ENCODE results near the gene ARIH2. TPM values are rescaled to one million over a fixed set of nuclear protein-coding genes. Genes with fewer than 3 reads are reported as not detected.

Gene ARIH2
- total RNA-seq, 1 experiment from 2014 or later, result 77.0 TPM

- in situ Hi-C loops (cut with HindIII; ENCODE audit: low pct_unique_long_range_greater_than_20kb, low sequenced_read_pairs) (no loop called here), intact Hi-C loops (cut with micrococcal nuclease; ENCODE audit: unreplicated experiment) (no loop called here)
- H3K27ac ChIP-seq (ENCODE audit: low read length), result no peak overlapping the region
- H3K9me3 ChIP-seq (ENCODE audit: control insufficient read depth, insufficient read depth, low read depth, low read length), result no peaks in the 10 kb centered on the region
- ATAC-seq (no peak), DNase-seq (ENCODE audit: low read depth, low spot score) (no peak)
- no peak overlapping the region for H3K4me3 ChIP-seq (ENCODE audit: low read depth in 2 of 2, low read length in 2 of 2)
- no peaks in the 10 kb centered on the region for H3K27me3 ChIP-seq (ENCODE audit: control insufficient read depth, insufficient read depth, low read length)
- BruUV-seq (replicated peaks), result no TSS peak
- TF ChIP-seq POLR2AphosphoS5 (IDR thresholded peaks at IDR 0.05; ENCODE audit: low read depth, low read length), result no peak
- no peak for TF ChIP-seq CTCF (IDR thresholded peaks at IDR 0.05)
- TF ChIP-seq TCF7L2 (IDR thresholded peaks at IDR 0.05; ENCODE audit: low read depth, low read length), result no peak
- TF ChIP-seq SIN3A (IDR thresholded peaks at IDR 0.05; ENCODE audit: borderline replicate concordance, insufficient read depth, low read depth, low read length), result no peak
- no peak for TF ChIP-seq REST (IDR thresholded peaks at IDR 0.05; ENCODE audit: insufficient read depth in 1 of 2, low read depth in 2 of 2, low read length in 1 of 2)
- CTCF ChIA-PET, result no interaction called here
- POLR2A ChIA-PET, result interaction anchor here (0.6 kb wide), 2 partner anchors 11 to 522 kb away, joined by 3 to 9 read pairs; no protein-coding TSS in a partner anchor
- peaks cover 9% of the 10 kb centered on the region for H3K36me3 ChIP-seq (ENCODE audit: control insufficient read depth, insufficient read depth, low read length)
- peaks cover 17% of the 10 kb centered on the region for H3K4me1 ChIP-seq (ENCODE audit: control insufficient read depth, insufficient read depth, low read length)
Observed at GRCh38 chr3:48930590-48930989, 11.9 kb downstream of the ARIH2 start.

- TF ChIP-seq POLR2AphosphoS5 (IDR thresholded peaks at IDR 0.05; ENCODE audit: low read depth, low read length) (no peak), SIN3A (IDR thresholded peaks at IDR 0.05; ENCODE audit: borderline replicate concordance, insufficient read depth, low read depth, low read length) (no peak), TCF7L2 (IDR thresholded peaks at IDR 0.05; ENCODE audit: low read depth, low read length) (no peak), REST (IDR thresholded peaks at IDR 0.05; ENCODE audit: insufficient read depth in 1 of 2, low read depth in 2 of 2, low read length in 1 of 2) (no peak), CTCF (IDR thresholded peaks at IDR 0.05) (no peak)
- H3K9me3 ChIP-seq (ENCODE audit: control insufficient read depth, insufficient read depth, low read depth, low read length), result no peaks in the 10 kb centered on the region
- POLR2A ChIA-PET, result interaction anchor here (0.7 kb wide), 1 partner anchor 259 kb away, joined by 6 read pairs; no protein-coding TSS in a partner anchor
- in situ Hi-C loops (cut with HindIII; ENCODE audit: low pct_unique_long_range_greater_than_20kb, low sequenced_read_pairs) (no loop called here), intact Hi-C loops (cut with micrococcal nuclease; ENCODE audit: unreplicated experiment) (no loop called here)
- peaks cover 9% of the 10 kb centered on the region for H3K36me3 ChIP-seq (ENCODE audit: control insufficient read depth, insufficient read depth, low read length)
- H3K27me3 ChIP-seq (ENCODE audit: control insufficient read depth, insufficient read depth, low read length), result no peaks in the 10 kb centered on the region
- CTCF ChIA-PET, result interaction anchor here (0.6 kb wide), 1 partner anchor 42 kb away, joined by 3 read pairs; no protein-coding TSS in a partner anchor
- H3K27ac ChIP-seq (ENCODE audit: low read length), result no peak overlapping the region
- ATAC-seq (no peak), DNase-seq (ENCODE audit: low read depth, low spot score) (no peak)
- H3K4me1 ChIP-seq (ENCODE audit: control insufficient read depth, insufficient read depth, low read length), result peaks cover 11% of the 10 kb centered on the region
- no peak overlapping the region for H3K4me3 ChIP-seq (ENCODE audit: low read depth in 2 of 2, low read length in 2 of 2)
- BruUV-seq (replicated peaks), result no TSS peak
Observed at GRCh38 chr3:48931944-48932580, 13.4 kb downstream of the ARIH2 start.
